C4-2B (cell line): Measurements from ENCODE around the gene DCAF6.

ENCODE experiments used
- ZFX ChIP-seq: fragments of 450-650 bp; IDR thresholded peaks from 2 replicates; pipeline ENCODE4 v1.6.1; 2017
- TF ChIP-seq, protein P1 (sequence below): fragments of 450-650 bp; conservative IDR thresholded peaks from 2 replicates; pipeline ENCODE4 v1.5.1; 2017; ENCODE audit warnings: mild to moderate bottlenecking

DNA sequence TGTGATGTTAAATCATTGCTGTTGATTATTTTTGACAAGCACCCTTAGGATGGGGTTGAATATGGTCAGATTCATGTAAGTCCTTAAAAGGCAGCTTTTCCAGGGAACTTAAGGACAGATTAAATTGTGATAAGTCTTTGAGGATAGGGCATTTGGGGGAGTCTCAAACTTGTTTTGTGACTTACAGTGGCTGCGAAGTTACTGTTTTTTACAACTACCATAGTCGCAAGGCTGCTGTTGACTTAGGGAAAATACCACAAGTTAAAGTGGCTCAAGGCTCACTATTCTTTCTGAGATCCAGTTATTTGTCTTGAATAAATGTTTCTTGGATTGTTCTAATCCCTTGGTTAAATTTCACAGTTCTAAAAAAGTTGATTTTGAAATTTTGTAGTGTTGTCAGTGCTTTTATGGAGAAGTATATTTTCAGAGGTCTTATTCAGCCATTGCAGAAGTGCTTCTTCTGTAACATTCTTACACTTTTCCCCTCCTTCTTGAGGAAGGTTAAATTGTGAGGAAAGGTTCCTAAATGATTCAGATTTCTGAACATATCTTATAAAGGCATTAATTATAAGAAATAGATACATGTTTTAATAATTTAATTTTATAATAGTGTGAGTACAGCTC is 47.4 kb downstream of the DCAF6 start:
- TF ChIP-seq, protein P1, sequence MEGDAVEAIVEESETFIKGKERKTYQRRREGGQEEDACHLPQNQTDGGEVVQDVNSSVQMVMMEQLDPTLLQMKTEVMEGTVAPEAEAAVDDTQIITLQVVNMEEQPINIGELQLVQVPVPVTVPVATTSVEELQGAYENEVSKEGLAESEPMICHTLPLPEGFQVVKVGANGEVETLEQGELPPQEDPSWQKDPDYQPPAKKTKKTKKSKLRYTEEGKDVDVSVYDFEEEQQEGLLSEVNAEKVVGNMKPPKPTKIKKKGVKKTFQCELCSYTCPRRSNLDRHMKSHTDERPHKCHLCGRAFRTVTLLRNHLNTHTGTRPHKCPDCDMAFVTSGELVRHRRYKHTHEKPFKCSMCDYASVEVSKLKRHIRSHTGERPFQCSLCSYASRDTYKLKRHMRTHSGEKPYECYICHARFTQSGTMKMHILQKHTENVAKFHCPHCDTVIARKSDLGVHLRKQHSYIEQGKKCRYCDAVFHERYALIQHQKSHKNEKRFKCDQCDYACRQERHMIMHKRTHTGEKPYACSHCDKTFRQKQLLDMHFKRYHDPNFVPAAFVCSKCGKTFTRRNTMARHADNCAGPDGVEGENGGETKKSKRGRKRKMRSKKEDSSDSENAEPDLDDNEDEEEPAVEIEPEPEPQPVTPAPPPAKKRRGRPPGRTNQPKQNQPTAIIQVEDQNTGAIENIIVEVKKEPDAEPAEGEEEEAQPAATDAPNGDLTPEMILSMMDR: no peak
- TF ChIP-seq ZFX: no peak
